Activated T-cell treated with anti-CD3 and anti-CD28 coated beads, Interleukin-2, amount 50 U/mL, for 1 hour (primary cell): ENCODE data around the gene SEMA6A.
"Not testable (repeated sequence)": the region's sequence is repeated elsewhere in the genome, so short reads cannot be mapped to it uniquely, and the experiment has no call there.

ENCODE experiments used
- DNase-seq: peaks from one replicate; pipeline ENCODE4 v3.0.0-alpha.2; 2020

Gene SEMA6A

DNA sequence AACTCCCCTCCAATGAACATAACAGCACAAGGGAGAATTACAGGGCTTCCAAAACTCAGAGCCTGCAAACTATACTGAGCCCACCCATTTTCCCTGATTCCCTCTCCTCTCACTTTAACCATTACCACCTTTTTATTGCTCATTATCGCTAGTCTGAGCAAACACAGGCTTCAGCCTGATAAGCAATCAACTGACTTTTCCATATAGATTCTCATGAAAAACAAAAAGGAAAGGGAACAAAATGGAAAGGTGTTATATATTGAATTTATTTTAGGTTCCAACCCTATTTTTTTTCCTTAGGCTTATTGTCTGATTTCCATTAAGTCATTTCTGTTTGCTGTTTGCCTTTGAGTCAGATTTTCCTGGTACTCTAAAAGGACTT is 27.9 kb downstream of the SEMA6A start:
- no peak for DNase-seq

DNA sequence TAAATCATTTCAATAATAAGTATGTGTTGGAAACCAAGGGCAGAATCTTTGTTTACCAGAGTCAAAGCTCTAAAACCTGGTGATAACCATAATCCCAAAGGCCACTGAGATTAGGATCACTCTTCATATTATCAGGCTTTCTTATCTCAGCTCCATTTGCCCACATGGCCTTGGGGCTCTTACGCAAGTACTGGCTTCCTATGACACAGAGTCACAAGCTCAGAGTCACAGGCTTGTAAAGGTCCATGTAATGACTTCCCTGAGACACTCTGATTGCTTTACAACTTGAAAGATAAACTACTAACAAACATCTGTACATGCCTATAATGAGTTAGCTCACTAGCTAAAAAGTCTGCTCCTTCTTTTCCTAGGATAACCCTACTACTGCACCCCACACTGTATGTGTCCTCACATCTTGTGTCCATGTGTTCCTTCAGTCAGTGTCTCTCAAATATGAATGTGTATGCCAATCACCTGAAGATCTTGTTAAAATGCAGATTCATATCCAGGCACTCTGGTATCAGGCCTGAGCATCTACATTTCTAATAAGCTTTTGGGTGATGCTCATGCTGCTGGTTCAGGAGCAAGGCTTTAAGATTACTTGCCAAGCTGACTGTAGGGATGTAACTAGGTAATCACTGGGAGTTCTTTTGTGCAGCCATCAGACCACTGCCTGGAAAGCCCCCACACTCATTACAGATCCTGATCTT is 28.4 kb downstream of the SEMA6A start:
- no peak for DNase-seq

DNA sequence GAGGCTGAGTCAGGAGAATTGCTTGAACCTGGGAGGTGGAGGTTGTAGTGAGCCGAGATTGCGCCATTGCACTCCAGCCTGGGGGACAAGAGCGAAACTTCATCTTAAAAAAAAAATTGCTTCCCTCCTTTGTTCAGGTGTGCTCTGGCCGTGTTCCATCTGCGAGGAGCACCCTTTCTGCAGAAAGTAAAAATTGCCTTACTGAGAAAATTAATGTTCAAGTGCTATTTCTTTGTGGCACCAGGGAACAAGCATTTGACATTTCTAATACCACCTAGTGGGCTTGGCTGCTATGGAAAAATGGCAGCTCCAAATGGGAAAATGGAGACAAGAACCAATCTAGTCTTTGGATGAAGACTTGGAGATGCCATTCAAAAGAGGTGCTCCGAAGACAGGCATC is 29.2 kb downstream of the SEMA6A start:
- not testable (repeated sequence) for DNase-seq

DNA sequence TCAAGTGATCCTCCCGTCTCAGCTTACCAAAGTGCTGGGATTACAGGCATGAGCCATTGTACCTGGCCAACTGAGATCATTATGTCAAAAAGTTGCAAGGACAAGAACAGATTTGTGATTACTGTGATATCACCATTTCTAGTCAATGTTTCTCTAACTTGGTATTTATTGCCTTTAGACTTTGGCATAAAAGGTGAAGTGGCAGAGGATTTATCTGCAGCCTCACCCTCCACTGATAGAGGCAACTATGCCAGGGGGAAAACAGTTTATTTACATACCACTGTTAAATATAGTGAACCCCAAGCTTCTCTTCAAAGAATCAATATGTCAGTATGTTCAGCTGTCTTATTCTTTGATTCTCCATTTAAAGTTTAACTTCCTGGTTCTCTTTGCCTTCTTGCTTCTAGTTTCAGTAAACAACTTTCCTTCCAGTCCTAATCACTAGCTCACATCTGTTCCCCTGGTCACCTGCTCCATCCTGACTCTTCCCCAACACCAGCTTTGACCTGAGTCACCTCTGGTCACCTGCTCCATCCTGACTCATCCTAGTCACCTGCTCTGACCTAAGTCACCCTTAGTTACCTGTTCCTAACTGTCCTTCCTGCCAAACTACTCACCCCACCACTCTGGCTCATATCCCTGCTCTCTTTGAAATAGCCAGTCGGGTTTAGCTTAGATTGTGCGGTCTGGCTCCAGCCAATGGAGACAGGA is 29.9 kb downstream of the SEMA6A start:
- no peak for DNase-seq

DNA sequence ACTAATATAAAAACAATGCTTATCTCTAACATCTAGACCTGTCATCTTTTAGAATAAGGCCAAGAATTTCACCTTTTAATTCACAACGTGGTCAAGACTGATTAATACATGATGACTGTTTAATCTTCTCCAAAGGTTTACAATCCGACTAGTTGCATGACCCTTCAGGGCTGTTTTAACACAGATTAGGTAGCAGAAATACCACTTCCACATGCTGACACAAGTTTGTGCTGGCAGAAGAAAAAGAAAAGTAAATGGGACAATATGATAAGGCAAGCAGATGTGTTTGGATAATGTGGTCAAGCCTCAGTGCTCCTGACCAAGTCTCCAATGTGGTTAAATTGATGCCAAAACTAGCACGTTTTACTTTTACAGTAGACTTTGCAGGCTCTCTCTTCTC is 31.1 kb downstream of the SEMA6A start:
- no peak for DNase-seq

DNA sequence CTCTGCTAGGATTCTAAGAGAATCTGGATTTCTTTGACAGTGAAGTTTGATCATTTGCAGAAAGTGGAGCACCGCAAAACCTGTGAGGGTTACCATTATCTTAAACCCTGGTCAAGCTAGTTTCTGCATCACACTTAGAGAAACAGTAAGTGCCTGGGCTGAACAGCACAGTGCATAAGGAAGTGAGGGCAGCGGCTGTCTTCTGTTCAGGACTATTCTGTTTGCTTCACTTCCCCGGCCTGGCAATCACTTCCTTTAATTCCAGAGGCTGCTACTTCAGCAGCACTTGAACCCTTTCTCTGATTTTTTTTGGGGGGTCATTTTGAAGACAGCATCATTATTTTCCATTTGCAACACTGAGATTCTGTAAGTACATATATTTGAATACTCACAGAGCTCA is 32.0 kb downstream of the SEMA6A start:
- no peak for DNase-seq

DNA sequence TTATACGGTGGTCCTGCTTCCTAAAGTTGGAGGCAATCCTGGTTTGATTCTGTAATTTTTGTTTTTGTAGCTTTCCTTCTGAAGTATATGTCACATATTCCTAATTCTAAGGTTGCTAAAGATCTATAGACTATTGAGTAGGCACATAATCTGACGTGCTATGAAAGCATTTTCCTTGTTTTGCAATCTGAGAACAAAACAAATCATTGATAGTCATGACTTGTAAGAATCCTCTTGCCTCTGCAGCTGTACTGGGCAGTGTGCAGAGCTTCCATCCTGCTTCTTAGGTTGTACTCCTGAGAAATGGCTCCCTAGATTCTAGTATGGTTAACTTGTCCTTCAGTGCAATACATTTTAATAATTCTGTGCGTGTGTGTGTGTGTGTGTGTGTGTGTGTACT is 35.4 kb downstream of the SEMA6A start:
- DNase-seq: no peak

DNA sequence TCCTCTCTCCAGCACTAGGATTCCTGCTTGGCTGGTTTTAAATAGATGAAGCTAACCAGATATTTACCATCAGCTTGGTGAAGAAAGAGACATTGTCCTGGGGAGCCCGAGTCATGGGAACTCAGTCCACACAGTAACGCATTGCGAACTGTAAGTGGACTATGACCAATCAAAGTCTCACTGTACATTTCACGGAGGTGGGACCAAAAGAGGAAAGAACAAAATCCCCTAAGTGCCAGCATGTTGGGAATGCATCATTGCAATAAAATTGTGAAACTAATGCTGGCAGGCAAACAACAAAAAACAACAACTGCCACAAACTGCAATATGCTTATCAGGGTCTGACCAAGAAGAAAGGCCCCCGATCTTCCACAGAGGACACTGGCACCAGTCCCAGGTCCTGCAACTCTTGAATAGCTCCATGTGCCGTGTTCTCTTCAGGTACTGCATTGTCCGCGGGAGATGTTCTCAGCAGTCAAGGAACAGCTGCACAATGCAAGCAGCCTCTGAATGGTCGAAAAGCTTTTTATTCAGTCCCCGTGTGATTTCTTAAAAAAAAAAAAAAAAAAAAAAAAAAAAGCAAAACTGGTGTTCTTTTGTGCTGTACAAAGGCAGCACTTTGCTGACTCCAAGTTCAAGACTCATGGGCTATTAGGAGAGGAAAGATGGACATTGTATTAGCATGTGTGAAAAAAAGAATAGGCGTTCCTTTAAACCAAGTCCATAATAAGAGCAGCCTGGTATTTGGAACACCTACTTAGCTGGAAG is 38.1 kb downstream of the SEMA6A start:
- DNase-seq: no peak

DNA sequence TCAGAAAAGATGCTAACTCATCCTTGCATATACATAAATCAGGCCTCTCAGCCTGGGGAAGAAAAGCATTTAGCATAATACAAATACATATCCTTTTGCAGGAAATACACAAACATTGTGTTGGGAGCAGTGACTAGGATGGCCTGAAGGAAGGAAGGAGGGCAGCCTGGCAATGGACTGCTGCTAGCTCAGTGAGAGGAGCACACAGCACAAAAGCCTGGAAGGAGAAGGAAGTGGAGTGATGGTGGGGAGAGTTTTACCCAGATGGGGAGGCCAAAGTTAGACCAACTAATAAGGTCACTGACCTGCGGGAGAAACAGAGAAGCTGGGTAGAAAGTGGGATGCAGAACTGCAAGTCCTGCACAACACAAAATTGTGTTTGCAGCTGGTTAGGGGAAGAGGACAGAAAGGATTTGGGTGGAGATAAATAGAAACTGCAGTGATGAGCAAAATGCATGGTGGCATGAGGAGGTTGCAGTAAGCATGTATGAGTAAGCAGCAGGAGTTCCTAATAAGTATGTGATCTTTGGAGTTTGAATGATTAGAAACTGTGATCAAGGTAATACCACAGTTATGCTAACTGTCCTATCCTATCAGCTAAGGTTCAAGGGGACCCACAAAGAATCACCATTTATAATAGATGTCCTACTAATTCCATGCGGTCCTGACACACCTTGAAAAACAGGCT is 39.5 kb downstream of the SEMA6A start:
- no peak for DNase-seq

DNA sequence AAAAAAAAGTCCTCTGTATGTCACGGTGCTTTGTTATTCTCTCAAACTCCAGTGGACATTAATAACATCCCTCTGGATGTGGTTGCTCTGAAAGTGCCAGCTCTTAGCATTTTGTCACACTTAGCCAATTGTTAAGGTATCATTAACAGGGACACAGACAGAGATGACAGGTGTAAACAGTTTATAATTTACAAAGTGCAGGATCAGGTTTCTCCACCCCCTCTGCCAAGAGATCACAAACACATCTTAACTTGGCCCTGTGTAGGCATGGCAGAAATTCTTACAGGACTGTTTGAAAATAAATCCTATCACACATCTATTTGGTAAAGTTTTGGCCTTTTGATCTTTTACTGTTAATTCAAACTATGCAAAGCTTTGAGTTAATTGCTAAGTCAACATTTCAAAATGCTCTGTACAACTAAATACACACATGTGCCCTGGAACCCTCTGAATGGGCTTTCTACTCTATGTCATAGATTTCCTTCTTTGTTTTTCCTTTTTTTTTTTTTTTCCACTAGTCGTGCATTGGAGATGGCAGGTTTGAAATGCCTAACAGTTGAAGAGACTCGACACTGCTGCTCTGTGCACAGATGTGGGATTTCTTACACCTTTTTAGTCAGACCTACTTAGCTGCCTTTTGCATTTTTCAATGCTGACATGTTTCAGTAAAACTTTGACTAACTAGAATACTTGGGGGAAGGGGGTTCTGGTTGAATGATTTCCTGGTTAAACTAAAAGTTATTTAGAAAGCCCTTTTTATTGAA is 41.7 kb downstream of the SEMA6A start:
- no peak for DNase-seq

DNA sequence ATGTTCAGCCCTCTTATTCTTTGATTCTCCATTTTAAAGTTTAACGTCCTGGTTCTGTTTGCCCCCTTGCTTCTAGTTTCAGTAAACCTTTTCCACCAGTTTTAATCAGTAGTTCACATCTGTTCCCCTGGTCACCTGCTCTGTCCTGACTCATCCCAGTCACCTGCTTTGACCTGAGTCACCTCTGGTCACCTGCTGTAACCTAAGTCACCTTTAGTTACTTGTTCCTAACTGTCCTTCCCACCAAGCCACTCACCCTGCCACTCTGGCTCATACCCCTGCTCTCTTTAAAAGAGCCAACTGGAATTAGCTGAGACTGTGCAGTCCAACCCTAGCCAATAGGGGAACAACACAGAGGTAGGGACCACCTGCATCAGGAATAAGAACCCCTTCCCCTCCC is 43.0 kb downstream of the SEMA6A start:
- DNase-seq: no peak

DNA sequence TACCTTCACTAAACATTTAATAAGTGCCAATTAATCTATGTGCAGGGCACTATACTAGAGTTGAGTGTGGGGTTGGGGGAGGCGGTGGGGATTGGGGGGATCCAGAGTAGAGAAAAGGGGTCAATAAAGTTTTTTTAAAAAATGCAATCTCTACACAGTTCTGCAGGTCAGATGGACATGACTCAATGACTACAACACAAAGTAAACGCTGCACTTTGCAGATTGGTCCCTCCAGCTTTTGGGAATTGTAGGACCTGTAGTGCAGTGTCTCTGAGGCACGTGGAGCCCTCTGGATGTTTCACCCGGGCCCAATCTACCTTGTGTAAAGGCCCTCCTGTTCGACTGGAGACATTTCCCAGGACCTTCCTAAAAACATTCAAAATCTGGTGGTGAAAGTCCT is 43.5 kb downstream of the SEMA6A start:
- no peak for DNase-seq

DNA sequence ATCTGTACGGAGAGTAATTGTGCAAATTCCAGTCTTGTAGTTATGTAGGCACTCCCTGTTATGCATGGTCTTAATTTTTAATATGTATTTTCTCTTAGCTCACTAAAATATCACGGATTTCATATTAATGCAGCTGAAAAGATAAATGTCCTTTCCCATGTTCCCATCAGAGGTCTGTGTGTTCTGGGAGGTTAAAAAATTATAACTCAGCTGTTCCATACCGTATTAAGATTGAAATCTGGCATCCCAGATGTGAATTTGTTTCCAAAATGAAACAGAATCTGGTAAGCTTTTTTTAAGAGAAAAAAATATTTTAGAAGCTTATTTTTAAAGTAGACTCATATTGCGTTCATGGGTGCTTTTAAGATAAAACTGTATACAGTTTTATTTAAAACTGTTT is 44.3 kb downstream of the SEMA6A start:
- DNase-seq: no peak

DNA sequence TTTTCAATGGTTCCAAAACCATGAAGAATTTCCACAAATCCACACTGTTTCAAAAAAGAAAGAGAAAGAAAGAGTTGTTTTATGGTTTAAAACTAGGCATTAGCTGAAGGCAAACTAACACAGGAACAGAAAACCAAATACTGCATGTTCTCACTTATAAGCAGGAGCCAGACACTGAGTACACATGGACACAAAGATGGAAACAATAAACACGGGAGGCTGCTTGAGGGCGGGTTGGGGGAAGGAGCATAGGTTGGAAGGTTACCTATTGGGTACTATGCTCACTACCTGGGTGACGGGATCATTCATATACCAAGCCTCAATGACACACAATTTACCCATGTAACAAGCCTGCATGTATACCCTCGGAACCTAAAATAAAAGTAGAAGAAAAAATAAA is 45.0 kb downstream of the SEMA6A start:
- DNase-seq: no peak

DNA sequence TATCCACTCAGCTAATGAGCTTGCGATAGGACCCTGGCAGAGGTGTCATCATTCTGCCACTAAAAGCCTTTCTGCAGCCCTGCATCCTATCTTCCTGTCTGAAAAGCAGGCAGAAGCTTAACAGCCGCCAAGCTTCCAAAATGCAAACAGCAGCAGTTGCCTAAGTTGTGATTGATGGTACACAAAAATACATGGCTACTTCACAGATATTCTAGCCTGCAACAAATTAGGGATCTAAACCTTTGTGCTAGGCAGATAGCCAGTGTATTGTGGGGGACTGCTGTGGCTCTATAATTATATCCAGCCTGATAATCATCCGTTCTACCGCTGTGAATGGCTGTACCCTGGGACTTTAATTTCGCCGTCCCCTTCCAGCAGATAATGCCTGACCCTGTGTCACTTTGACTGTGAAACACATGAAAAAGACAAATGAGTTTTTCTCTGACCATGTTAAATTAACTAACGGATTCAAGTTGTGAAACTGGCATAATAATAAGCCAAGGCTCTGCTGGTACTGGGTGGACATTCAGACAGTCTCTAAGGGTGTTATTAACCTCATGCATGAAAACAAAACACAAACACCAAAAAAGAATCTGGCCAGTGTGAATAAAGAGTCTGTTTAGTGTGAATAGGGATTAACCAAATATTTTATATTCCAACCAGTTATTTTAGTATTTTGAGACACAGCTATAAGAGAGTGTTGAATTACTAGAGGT is 45.9 kb downstream of the SEMA6A start:
- DNase-seq: no peak

DNA sequence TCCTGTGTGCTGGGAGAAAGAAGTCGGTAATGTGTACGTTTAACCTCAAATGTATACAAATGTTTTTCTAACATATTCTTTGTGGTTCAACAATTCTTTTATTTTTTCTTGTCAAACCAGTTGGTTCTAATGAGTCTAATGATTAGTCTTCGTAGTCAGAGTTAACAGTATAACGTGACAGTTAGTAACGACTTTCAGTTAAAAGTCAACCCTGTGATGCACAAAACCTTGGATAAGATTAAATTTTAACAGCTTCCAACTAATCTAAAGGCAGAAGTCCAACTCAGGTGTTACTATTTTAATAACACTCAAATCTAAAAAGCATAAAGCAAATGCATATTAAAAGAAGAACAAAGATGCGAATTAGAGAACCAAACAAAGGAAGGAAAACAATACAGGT is 47.0 kb downstream of the SEMA6A start:
- DNase-seq: no peak

DNA sequence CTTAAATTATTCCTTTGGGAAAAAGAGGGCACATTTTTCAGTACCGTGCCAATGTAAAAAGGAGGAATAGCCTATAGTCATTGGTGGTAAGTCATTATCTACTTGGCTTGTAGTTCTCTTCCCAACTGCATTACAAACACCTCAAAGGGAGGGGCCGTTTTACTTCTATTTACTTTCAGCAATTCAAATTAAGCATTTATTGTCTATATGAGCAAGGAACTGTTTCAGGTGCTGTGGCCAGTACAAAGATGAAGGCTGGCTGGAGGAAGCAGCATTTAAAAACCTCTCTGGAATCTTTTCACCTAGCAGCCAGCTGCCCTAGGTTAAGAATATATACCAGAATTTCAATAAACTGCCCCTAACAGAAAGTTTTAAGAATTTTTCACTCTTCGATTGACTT is 48.9 kb downstream of the SEMA6A start:
- DNase-seq: no peak

DNA sequence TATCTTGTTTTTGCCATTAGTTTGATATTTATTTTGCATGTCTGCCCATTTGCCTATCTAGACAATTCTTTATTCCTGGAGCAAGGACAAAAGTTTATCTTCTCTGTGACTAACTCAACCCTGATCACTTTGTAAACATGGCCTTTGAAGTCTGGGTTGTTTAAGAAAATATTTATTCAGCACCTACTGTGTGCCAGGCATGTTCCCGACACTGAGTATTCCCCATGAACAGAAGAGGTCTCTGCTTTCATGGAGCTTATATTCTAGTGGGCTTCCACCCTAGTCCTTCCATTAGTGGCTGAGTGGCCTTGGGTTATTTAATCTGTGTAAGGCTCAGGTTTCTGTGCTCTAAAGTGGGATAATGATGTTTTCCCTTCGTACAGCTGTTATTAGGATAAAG is 49.7 kb downstream of the SEMA6A start:
- DNase-seq: no peak

DNA sequence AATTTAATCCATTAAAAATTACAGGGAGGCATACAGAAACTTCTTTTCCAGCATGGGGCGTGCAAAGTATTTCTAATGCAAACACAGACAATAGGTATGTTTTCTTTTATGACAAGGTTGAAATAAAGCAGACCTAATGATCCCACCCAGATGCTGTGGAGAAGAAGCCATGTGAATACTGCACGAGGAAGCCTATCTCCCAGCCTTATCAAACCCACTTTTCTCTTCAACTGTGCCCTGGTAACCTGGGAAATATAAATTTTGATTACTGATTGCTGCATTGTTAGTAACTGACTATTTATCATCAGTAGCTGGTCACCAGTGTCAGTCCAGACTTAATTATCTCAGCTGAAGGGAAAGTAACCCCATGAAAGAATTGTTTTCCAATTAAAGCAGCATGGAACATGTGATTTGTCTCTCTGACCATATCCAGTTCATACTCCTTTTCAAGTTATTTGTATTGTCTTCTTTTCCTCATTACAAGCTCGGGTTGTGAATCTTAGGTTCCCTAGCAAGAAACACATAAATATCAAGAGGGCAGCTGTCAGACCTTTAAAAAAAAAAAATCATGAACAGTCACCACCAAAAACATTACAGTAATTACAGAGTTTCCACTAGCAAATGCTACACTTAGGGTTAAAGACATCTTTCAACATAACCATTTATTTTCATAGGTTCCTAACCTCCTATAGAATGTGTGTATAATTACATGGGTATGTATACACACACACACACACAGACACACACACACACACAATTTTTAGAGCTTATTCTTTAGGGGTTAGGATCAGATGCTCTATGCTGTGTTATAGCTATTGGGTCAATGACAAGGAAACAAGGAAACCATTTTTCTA is 50.3 kb downstream of the SEMA6A start:
- DNase-seq: no peak

DNA sequence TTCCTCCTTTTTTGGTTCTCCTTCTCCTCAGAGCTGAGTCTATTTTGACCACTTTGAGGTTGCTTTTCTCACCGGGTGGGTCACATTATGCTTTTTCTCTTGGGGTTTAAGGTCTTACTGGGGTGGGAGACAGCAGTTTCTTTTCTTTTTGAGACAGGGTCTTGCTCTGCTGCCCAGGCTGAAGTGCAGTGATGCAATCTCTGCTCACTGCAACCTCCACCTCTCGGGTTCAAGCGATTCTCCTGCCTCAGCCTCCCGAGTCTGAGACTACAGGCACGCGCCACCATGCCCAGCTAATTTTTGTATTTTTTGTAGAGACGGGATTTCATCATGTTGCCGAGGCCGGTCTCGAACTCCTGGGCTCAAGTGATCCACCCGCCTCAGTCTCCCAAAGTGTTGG is 51.4 kb downstream of the SEMA6A start:
- not testable (repeated sequence) for DNase-seq
